Thyroid gland (tissue), 4 donors: ENCODE data around the gene MYG1.

Experiments used
- POLR2A ChIP-seq, 2 donors: fragments of 450-650 bp; IDR thresholded peaks; one replicate each; pipeline ENCODE4 v1.6.1; 2017; ENCODE audit warnings: antibody characterized with exemption in 2 of 2, mild to moderate bottlenecking in 2 of 2, moderate library complexity in 1 of 2
- TF ChIP-seq, protein P1 (sequence below), 6 experiments: fragments of 200-600 bp in 3 of 6; fragments of 450-650 bp in 3 of 6; sonication (generic) in 3 of 6; IDR thresholded peaks; one replicate each; pipeline ENCODE4 v1.5.1; 2016 to 2019; ENCODE audit warnings: antibody characterized with exemption in 6 of 6, mild to moderate bottlenecking in 2 of 6, inconsistent platforms in 1 of 6, moderate library complexity in 1 of 6

DNA sequence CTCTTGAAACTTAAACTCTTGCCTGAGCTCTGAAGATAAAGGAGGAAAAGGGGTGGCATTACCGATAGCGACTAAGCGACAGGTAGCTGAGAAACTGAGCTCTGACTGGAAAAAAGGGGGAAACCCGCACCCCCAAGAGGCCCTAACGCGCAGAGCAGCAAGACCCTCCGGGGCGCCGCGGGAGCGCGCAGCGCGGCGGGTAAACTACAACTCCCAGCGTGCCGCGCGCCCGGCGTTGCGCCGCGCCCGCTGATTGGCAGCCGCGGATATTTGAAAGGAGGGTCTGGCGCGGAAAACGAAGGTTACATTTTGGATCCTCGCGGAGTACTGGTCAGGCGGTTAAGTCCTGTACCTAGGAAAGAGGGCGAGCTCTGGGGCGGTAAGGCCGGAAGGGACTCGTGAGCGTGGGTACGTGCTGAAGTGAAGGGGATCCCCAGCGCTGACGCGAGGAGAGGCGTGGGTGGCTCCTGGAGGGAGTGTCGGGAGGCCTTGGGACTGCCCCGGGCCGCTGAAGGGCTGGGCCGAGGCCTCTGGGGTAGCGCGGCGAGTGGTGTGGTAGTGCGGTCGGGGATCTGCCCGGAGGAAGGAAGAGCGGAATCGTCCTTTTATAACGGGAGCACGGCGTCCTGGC lies 31.4 kb upstream of the MYG1 start, which contains the start of gene ESPL1:
- TF ChIP-seq, protein P1, sequence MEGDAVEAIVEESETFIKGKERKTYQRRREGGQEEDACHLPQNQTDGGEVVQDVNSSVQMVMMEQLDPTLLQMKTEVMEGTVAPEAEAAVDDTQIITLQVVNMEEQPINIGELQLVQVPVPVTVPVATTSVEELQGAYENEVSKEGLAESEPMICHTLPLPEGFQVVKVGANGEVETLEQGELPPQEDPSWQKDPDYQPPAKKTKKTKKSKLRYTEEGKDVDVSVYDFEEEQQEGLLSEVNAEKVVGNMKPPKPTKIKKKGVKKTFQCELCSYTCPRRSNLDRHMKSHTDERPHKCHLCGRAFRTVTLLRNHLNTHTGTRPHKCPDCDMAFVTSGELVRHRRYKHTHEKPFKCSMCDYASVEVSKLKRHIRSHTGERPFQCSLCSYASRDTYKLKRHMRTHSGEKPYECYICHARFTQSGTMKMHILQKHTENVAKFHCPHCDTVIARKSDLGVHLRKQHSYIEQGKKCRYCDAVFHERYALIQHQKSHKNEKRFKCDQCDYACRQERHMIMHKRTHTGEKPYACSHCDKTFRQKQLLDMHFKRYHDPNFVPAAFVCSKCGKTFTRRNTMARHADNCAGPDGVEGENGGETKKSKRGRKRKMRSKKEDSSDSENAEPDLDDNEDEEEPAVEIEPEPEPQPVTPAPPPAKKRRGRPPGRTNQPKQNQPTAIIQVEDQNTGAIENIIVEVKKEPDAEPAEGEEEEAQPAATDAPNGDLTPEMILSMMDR (IDR thresholded peaks at IDR 0.05) = peak in 3 of 6 experiments; percentile 10 to 46 (median 15)
- no peak for TF ChIP-seq POLR2A (IDR thresholded peaks at IDR 0.05)
